ENCODE results near the gene KLHL29.

KLHL29 gene

GRCh38 chr2:23551875-23552274 lies 166.9 kb downstream of the KLHL29 start:
- TF ChIP-seq FOXP2 (optimal IDR thresholded peaks at IDR 0.05; ENCODE audit: borderline replicate concordance, extremely low read depth, extremely low read length, insufficient read depth): no peak
- no peak for TF ChIP-seq TAF1 (IDR thresholded peaks at IDR 0.05; ENCODE audit: borderline replicate concordance, insufficient read depth, low read length)
- no peak for TF ChIP-seq SIN3A (IDR thresholded peaks at IDR 0.05; ENCODE audit: borderline replicate concordance, insufficient read depth, low read length)
- TF ChIP-seq POLR2AphosphoS5 (IDR thresholded peaks at IDR 0.05; ENCODE audit: low read depth, low read length): no peak
- TF ChIP-seq REST (IDR thresholded peaks at IDR 0.05; ENCODE audit: insufficient read depth in 1 of 2, low read depth in 2 of 2, low read length in 2 of 2): no peak

- TF ChIP-seq POLR2AphosphoS5 (IDR thresholded peaks at IDR 0.05; ENCODE audit: low read depth, low read length): no peak
- TF ChIP-seq TAF1 (IDR thresholded peaks at IDR 0.05; ENCODE audit: borderline replicate concordance, insufficient read depth, low read length): no peak
- TF ChIP-seq SIN3A (IDR thresholded peaks at IDR 0.05; ENCODE audit: borderline replicate concordance, insufficient read depth, low read length): no peak
- TF ChIP-seq FOXP2 (optimal IDR thresholded peaks at IDR 0.05; ENCODE audit: borderline replicate concordance, extremely low read depth, extremely low read length, insufficient read depth): no peak
- TF ChIP-seq REST (IDR thresholded peaks at IDR 0.05; ENCODE audit: insufficient read depth in 1 of 2, low read depth in 2 of 2, low read length in 2 of 2): no peak
Measured at GRCh38 chr2:23553561-23553960, 168.6 kb downstream of the KLHL29 start.

GRCh38 chr2:23554054-23554697 lies 169.2 kb downstream of the KLHL29 start:
- no peak for TF ChIP-seq TAF1 (IDR thresholded peaks at IDR 0.05; ENCODE audit: borderline replicate concordance, insufficient read depth, low read length)
- no peak for TF ChIP-seq REST (IDR thresholded peaks at IDR 0.05; ENCODE audit: insufficient read depth in 1 of 2, low read depth in 2 of 2, low read length in 2 of 2)
- TF ChIP-seq FOXP2 (optimal IDR thresholded peaks at IDR 0.05; ENCODE audit: borderline replicate concordance, extremely low read depth, extremely low read length, insufficient read depth): no peak
- TF ChIP-seq POLR2AphosphoS5 (IDR thresholded peaks at IDR 0.05; ENCODE audit: low read depth, low read length): no peak
- TF ChIP-seq SIN3A (IDR thresholded peaks at IDR 0.05; ENCODE audit: borderline replicate concordance, insufficient read depth, low read length): no peak

GRCh38 chr2:23555944-23556343 lies 171.0 kb downstream of the KLHL29 start:
- TF ChIP-seq TAF1 (IDR thresholded peaks at IDR 0.05; ENCODE audit: borderline replicate concordance, insufficient read depth, low read length): no peak
- TF ChIP-seq POLR2AphosphoS5 (IDR thresholded peaks at IDR 0.05; ENCODE audit: low read depth, low read length): no peak
- no peak for TF ChIP-seq FOXP2 (optimal IDR thresholded peaks at IDR 0.05; ENCODE audit: borderline replicate concordance, extremely low read depth, extremely low read length, insufficient read depth)

- TF ChIP-seq SIN3A (IDR thresholded peaks at IDR 0.05; ENCODE audit: borderline replicate concordance, insufficient read depth, low read length) (no peak), REST (IDR thresholded peaks at IDR 0.05; ENCODE audit: insufficient read depth in 1 of 2, low read depth in 2 of 2, low read length in 2 of 2) (no peak), FOXP2 (optimal IDR thresholded peaks at IDR 0.05; ENCODE audit: borderline replicate concordance, extremely low read depth, extremely low read length, insufficient read depth) (no peak), POLR2AphosphoS5 (IDR thresholded peaks at IDR 0.05; ENCODE audit: low read depth, low read length) (no peak), TAF1 (IDR thresholded peaks at IDR 0.05; ENCODE audit: borderline replicate concordance, insufficient read depth, low read length) (no peak)
Measured at GRCh38 chr2:23556929-23557328, 171.9 kb downstream of the KLHL29 start.
